Hematopoietic multipotent progenitor cell treated with erythropoietin and hydrocortisone succinate and interleukin-3 and kit ligand, for 8 days (in vitro differentiated cells): ENCODE data around the gene NFKBIB.
"Not testable (repeated sequence)": the region's sequence is repeated elsewhere in the genome, so short reads cannot be mapped to it uniquely, and the experiment has no call there.

Experiments
- DNase-seq: peaks from one replicate; pipeline ENCODE4 v3.0.0-alpha.2; 2015

NFKBIB gene

DNA sequence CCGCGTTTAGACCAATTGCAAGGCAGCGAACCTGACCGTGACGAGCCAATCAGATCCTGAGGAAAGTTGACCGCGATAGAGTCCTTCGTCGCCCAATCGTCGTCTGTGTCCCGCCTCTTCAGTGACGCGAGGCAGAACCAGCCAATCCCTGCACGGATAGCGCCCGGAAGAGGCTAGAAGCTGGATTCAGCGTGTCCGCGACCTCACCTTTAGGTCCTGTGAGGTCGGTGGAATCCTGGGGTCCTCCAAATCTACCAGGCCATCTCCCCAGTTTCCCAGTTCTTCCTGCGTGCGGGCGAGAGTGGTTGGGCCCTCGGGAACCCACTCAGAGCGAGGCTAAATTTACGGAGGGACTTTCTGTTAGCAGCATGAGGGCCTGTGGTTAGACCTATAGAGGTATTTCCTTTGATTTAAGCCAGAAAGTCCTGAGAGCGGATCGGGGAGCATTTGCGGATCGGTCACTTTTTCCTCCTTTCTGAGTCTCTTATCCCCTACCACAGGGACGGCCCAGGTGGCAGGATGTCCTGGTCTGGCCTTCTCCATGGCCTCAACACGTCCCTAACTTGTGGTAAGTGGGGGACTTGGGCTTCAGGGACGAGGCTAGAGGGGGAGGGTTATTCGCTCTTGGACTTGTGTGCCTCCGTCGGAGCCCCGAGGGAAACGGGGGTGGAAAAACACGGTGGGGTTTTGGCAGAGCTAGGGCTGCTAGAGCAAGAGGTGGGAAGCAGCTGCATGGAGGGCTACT lies 31.2 kb downstream of the NFKBIB start, which contains the start of gene MRPS12:
MRPS12 (plus strand) TSS at position 169 of the 745 bp plus-strand sequence; CDS start at position 520, 351 bp downstream.
- peak; percentile 100 for DNase-seq

DNA sequence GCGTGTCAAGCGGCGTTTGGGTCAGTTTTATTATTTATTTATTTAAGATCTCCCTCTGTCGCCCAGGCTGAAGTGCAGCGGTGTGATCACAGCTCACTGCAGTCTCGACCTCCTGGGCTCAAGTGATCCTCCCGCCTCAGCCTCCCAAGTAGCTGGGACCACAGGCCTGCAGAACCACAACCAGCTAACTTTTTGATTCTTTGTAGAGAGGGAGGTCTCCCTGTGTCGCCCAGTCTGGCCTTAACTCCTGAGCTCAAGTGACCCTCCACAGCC lies 31.7 kb downstream of the NFKBIB start:
- no peak for DNase-seq

DNA sequence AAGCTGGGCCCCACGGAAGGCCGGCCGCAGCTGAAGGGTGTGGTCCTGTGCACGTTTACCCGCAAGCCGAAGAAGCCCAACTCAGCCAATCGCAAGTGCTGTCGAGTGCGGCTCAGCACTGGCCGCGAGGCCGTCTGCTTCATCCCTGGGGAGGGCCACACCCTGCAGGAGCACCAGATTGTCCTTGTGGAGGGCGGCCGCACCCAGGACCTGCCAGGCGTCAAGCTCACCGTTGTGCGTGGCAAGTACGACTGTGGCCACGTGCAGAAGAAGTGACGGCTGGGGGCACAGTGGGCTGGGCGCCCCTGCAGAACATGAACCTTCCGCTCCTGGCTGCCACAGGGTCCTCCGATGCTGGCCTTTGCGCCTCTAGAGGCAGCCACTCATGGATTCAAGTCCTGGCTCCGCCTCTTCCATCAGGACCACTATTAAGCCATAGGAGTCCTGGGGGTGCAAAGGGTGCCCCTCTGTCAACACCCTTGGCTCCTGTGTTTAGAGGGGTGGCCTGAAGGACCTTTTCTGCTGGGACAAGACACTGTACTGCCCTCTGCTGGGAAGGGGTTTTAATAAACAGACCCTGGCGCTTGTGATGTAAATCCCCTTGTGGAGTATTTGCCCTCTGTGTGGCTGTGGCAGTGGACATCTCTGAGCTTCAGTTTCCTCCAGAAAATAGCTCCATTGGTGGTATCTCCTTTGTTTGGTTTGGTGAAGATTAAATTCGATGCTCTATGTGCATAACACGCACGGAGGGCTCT lies 32.8 kb downstream of the NFKBIB start:
- DNase-seq: peak; percentile 69

DNA sequence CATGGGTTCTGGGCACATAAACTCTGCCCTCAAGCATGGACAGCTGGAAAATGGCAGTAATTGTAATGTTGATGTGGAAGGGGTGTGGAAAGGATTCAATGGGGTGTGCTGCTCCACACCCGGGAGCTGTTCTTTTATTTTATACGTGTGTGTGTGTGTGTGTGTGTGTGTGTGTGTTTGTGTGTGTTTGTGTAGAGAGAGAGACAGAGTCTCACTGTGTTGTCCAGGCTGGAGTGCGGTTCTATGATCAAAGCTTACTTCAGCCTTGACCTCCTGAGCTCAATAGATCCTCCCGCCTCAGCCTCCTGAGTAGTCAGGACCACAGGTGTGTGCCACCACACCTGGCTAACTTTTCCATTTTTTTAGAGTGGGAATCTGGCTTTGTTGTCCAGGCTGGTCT lies 33.8 kb downstream of the NFKBIB start:
- DNase-seq: no peak

DNA sequence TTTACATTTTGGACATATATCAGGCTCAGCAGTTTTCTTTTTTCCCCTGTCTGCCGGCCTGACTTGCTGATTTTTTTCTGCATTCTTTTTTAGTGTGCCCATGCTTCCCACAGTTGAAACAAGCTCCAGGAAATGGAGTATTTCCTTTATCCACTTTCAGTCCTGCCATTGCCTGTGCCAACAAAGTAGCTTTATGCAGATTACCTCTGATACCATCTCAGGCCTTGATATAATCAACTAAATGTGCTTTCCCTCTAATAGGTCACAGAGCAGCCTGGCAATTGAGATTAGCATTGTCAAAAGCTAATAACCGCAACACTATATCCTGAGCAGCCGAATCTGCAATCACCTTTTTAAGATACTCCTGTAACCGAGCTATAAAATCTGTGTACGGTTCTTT lies 40.2 kb downstream of the NFKBIB start:
- no peak for DNase-seq

DNA sequence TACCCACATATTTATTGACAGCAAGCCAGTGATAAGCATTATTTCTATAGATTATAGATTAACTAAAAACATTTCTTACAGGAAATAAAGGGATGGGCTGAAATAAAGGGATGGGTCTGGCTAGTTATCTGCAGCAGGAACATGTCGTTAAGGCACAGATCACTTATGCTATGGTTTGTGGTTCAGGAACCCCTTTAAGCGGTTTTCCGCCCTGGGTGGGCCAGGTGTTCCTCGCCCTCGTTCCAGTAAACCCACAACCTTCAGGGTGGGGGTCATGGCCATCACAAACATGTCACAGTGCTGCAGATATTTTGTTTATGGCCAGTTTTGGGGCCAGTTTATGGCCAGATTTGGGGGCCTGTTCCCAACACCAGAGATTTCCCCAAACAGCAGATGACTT lies 41.7 kb downstream of the NFKBIB start:
- not testable (repeated sequence) for DNase-seq

DNA sequence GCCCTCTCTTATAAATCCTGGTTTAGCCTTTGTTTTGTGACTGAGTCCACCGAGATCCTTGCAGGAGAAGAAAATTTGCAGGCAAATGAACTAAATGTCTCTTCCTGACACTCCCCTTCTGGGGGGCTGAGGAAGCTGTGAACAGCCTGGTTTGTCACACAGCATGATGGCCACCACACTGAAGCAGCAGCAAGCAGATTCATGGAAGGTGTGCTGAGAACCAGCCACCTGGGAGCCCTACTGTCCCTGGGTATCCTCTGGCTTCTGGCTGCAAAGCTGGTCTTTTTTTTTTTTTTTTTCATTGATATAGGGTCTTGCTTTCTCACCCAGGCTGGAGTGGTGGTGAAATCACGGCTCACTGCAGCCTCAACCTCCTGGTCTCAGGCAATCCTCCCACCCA lies 42.2 kb downstream of the NFKBIB start:
- no peak for DNase-seq

DNA sequence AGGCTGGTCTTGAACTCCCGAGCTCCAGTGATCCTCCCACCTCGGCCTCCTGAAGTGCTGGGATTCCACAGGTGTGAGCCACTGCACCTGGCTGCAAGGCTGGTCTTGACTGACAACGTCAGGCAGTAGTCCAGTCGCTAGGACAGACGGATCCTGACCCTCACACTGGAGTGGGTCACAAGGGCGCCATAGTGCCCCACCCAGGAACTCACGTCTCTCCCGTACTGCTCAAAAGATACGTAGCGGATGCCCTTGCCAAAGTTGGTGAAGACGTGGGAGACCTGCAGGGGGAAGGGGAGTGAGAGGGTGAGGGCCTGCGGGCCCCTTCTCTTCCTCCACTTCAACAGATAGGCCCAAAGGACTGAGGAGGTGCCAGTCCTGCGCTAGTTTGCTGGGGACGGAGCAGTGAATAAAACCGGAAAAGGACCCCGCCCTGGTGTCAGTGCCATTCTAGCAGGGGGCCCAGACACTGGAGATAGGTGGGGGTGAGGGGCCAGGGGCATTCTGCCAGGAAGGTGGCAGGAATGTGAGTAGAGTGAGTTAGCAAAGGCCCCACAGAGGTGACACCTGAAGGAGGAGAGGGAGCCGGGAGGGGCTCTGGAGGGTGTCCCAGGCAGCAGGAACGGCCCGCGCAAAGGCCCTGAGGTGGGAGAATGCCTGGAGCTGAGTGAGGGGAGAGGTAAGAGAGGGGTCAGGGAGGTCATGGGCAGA lies 42.9 kb downstream of the NFKBIB start:
- DNase-seq: no peak

DNA sequence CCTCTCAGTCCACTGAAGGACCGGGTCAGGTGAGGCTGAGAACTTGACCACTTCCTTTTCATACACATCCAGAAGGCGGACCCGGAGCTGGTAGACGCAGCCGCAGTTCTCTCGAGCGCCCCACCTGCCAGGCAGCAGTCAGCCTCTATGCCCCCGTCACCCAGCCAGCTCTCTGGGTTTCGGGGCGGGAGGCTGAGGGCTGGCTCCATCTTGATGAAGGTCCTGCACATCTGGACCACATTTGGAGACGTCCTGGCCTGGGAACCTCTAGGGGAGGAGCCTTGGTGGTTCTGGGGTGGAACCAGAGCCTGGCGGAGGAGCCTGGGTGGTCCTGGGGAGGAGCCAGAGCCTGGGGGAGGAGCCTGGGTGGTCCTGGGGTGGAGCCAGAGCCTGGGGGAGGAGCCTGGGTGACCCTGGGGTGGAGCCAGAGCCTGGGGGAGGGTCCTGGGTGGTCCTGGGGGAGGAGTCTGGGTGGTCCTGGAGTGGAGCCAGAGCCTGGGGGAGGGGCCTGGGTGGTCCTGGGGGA lies 45.3 kb downstream of the NFKBIB start:
- no peak for DNase-seq

DNA sequence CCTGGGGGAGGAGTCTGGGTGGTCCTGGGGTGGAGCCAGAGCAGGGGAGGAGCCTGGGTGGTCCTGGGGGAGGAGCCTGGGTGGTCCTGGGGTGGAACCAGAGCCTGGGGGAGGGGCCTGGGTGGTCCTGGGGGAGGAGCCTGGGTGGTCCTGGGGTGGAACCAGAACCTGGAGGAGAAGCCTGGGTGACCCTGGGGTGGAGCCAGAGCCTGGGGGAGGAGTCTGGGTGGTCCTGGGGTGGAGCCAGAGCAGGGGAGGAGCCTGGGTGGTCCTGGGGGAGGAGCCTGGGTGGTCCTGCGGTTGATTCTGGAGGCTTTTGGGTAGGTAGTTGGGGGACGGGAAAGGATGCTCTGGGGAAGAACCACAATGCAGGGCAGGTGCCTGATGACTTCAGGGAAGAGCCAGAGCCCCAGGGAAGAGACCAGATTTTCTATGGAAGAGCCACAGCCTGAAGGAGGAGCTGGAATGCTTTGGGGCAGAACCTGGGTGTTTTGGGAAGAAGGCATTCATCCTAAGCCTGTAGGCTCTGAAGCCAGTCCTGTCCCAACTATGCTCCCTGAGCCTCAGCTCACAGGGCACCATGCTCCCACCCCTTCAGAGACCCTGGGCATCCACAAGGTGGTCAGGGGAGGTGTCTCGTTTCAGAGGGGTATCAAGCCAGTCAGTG lies 45.9 kb downstream of the NFKBIB start:
- DNase-seq: no peak

DNA sequence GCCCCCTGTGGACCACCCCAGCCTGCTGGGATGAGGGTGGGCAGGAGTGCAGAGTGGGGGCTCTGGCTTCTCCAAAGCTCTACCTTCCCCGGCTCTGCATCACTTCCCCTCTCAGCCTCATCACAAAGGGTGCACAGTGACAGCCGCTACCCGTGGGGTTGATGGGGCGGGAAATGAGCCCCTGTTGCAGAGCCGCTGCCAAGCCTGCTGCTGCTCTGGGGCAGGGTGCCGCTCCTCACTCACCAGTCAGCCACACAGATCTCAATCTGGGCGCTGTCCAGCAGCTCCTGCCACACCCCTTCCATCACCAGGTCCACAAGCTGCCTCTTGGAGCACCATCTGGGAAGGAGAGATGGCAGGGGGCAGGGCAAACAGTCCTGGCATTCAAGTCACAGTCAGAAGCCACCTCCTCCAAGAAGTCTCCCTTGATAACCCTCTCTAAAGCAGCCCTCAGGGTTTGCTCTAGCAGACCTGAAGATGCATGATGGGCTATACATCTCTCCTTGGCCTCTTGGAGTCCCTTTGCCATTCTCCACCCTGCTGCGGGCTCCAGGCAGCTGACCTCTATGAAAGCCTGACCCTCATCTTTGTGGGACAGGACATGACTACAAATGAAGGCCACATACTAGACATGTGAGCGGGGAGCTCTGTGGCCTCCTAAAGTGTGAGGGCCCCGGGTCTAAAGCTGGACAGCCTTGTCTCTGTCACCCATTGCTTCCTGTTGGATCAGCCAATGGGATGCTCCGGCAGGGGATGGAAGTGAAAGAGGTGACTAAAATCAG lies 46.7 kb downstream of the NFKBIB start:
- no peak for DNase-seq

DNA sequence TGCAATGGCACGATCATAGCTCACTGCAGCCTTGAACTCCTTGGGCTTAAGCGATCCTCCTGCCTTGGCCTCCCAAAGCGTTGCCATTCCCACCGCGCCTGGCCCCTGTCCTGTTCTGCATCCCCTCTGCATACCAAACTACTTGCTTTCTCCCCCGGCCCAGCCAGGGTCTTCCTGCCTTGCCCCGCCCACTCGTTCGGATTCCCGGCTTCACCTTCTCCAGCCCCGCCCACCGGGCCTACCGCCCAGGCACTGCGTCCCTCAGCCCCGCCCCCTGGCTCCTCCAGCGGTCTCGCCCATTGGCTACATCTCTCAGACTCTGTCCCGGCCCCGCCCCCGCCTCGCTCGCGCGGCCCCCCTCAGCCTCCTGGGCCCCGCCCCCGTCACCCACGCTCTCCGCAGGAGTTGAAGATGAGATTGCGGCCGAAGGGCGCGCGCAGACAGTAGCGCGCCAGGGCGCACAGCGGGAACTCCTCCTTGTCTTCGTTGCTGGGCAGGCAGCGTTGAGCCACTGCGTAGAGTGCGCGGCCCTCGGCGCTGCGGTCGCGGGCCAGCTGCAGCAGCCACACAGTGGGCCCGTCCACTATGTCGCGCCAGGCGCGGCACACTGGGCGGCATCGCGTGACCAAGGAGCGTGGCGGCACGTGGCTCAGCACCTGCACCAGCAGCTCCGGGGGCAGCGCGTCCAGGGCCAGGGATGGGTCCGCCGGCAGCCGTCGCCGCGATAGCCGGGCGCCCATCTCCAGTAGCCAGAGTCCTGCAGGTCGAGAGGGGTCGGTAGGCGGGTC lies 50.0 kb downstream of the NFKBIB start:
- peak; percentile 83 for DNase-seq

DNA sequence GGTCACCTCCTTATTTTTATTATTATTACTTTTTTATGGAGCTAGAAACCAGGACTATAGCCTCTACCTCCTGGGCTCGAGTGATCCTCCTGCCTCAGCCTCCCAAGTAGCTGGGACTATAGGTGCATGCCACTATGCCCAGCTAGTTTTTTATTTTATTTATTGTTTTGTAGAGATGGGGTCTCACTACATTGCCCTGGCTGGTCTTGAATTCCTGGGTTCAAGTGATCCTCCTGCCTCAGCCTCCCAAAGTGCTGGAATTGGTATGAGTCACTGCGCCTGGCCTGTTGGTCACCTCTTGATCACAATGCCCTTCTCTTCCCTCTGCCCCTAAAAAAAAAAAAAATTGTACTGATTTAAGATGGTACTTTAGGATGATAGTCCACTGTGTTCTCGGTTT lies 51.4 kb downstream of the NFKBIB start:
- no peak for DNase-seq

DNA sequence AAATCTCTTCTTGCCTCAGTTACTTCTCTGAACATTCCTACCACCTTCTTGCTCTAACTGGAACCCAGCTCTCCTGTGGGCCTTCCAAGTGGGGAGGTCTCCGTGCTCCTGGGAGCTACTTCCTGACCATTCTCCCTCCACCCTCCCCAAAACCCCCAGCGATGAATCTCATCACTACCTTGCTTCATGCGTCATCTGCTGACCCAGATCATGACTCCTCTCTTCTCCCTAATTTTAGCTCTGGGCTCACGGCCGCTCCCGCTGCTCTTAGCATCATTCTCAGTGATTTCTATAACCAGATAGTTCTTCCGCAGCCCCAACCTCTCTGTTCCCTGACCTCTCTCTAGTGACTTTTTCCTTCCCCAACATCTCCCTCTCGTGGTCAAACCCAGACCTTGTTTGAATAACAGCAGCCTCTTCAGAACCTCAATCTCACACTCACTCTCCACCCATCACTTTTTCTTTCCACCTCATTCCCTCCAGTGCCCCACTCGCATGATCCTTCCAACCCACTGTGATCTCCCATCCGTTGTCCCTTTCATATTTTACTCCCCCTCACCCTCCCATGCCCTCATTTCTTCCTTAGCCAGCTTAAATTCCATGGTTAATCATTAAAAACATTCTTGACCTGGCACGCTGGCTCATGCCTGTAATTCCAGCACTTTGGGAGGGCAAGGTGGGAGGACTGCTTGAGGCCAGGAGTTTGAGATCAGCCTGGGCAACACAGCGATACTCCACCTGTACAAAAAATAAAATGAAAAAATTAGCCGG lies 52.8 kb downstream of the NFKBIB start:
- peak; percentile 73 for DNase-seq

DNA sequence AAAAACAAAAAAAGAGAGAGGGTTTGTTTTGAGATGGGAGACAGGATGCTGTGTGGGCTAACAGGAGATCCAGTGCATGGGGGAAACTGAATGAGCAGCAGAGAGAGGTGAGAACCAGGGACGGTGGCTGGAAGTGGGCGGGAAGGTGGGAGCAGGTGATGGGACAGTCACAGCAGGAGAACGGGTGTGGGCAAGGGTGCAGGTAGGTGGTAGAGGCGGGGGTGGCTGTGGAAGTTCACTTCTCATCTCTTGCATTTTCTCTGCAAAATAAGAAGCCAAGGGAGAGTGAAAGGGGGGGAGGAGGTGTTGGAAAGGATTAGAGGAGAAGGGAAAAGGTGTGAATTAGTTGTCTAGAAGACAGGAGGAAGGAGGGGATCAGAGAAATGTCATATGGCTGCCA lies 53.9 kb downstream of the NFKBIB start:
- no peak for DNase-seq

DNA sequence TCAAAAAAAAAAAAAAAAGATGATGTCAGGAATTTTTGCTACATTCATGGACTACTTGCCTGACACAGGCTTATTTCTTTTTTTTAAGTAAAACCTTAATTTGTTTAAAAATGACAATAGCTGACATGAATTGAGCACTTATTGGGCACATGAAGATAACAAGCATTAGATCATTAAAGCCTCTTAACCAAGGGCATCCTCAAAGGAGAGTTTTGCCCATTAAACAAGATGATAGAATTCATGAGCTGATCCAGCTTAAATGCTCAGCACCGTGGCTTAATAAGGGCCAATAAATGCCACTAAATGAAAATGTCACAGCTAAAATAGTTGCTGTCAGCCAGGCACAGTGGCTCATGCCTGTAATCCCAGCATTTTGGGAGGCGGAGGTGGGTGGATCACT lies 56.5 kb downstream of the NFKBIB start:
- DNase-seq: no peak

DNA sequence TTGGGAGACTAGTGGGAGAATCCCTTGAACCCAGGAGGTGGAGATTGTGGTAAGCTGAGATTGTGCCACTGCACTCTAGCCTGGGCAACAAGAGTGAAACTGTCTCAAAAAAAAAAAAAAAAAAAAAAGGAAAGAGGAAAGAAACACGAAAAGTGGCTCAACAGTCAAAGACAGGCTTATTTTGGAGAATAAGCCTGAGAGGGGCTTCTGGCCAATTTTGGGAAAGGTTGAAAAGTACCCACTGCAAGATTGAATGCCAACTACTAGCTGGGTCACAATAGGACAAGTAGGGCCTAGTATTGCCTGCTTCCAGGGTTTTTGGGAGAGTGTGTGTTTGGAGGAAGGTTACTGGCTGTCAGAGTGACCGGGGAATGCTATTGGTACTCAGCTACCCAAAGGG lies 58.5 kb downstream of the NFKBIB start:
- no peak for DNase-seq
